GM21526 (cell line): ENCODE results near the gene QRICH1.

Experiments
- ATAC-seq: cut with Tn5 transposase; IDR thresholded peaks from one replicate; pipeline ENCODE4 v1.9.1; 2021; ENCODE audit warnings: moderate library complexity; ENCODE audit not compliant: unreplicated experiment, low FRiP score

Gene QRICH1

DNA sequence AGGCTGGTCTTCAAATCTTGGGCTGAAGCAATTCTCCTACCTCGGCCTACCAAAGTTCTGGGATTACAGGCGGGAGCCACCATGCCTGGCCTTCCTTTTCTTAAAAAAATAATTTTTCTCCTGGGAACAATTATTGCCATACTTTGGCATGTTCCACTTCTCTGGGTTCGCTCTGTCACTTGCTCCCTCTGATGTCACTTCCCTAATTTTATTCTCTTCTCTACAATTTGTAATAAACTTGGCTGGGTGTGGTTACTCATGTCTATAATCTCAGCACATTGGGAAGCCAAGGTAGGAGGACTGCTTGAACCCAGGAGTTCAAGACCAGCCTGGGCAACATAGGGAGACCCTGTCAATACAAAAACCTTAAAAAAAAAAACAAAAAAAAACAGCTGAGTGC lies 58.6 kb downstream of the QRICH1 start:
- no peak for ATAC-seq

DNA sequence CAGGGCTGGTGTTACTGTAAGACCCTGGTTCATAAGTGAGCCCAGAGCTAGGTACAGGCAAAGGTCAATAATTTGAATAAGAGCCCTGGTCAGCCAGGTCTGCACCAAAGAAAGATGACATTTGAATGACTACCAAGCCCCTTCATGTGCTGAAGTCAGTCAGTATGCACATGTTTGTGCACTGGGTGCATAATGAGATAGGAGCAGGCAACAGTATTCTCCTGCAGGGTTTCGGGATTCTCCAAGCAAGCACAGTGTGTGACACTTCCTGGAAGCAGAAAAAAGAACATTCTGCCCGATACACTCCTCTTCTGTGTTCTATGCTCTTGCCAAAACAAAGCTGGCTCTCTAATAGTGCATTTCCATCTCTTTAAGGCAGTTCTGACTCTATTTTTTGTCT lies 59.2 kb downstream of the QRICH1 start:
- ATAC-seq = no peak

DNA sequence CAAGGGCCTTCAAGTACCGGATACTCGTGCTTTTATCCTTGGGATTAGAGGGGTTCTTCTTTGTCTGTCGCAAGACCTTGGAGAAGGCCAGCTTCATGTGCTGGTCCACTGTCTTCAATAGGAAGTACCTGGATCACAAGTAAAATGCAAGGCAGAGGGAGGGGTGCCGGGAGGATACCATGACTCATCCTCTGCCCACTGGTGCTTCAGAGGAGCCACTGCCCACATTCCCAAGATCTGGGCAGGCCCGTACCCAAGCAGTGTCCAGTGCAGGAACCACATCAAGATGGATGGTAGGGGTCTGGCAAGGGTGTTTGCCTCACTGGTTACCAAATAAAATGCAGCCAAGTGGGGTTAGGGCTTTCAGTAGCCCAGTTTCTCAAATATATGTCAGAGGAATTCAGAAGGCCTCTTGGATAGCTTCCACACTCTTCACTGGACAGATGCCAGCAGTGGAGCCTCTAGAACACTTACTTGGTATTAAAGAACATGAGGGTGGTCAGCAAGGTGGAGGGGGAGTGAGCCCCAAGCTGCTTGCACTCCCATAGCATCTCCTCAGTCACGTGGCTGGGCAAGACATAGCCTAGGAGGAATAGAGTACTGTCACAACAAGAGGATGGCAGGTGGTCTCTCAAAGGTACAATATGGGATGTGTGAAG lies 61.1 kb downstream of the QRICH1 start:
- no peak for ATAC-seq

DNA sequence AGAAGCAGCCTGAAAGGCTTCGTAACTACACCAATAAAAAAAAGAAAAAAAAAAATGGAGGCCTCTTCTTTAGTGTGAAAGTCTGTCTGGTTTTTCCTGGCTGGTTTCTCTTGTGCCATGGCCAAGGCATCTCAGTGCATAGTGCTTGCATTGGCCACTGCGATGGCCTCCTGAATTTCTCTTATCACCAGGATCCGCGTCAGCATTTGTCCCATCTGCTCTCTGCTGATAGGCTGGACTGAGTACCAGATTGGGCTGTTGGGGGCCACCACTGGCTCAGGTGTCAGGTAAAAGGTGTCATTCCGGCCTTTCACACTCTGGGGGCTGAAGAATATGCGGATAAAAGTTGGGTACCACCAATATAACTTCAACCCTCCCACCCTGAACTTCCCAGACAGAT lies 63.5 kb downstream of the QRICH1 start:
- no peak for ATAC-seq

DNA sequence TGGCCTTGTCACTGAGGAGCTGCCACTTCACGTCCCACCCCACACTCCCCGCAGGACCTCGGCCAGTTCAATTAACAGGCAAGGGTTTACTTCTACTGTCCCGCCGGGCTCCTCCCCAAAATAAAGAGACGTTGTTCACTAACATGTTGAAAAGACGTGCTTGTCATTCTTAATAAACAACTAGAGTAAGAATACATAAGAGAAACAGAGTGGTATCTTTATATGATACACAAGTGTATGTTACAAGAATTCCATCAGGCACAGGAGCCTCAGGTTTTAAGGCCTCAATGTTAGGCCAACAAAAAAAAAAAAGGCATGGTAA lies 64.3 kb downstream of the QRICH1 start:
- no peak for ATAC-seq

DNA sequence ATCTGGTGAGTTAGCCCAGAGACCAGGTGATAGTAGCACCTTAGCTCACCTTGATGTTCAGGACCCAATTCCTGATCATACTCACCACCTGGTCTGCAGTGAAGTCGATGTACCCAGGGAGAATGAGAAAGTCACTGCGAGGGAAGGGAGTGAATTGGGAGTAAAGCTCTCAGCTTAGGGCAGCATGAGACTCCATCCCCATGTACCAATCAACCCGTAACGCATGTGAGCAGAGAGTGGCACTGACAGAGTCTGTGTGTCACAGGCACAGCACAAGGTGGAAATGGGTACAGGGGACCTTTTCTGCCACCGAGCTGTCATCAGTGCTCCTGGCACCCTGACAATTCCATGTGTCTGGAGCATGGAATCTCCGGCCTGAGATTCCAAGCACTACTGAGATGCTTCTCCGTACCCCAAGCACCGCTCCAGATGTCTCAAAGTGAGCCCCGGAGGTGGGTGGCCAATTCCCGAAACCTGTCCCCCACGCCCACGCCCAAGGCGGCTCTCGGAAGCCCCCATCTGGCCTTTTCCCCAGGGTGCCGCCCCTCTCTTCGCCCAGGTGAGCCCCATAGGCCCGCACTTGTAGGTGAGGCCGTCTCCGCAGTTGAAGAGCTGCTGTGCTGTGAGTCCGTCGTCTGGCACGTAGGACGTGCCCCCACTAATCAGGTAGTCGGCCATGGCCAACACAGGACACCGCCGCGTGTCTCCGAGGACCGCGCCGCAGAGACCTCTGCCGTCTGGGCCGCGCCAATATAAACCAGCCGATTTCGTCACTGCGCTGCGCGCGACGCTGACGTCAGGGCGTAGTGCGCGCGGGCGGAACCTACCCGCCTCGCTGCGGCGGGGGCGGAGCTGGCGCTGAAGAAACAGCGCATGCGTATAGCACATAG lies 65.0 kb downstream of the QRICH1 start, which contains the start of gene IMPDH2:
TSS of gene IMPDH2 (minus strand) at position 726 of the 890 bp plus-strand sequence. CDS start at position 678, 48 bp downstream.
- peak; percentile 72 for ATAC-seq

DNA sequence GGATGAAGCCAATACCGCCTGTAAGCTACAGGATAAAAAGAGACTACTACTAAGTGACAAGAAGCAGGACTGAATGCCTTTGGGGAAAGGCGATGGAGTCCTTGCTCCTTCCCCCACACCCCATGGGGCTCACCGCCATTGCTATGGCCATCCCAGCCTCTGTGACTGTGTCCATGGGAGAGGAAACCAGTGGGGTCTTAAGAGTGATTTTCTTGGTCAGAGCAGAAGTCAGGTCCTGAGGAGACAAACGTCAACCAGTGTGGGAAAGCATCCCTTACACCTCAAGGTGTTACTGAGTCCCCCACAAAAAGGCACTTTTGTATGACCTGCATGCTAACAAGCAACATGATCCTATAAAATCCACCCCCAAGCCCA lies 65.6 kb downstream of the QRICH1 start:
- no peak for ATAC-seq

DNA sequence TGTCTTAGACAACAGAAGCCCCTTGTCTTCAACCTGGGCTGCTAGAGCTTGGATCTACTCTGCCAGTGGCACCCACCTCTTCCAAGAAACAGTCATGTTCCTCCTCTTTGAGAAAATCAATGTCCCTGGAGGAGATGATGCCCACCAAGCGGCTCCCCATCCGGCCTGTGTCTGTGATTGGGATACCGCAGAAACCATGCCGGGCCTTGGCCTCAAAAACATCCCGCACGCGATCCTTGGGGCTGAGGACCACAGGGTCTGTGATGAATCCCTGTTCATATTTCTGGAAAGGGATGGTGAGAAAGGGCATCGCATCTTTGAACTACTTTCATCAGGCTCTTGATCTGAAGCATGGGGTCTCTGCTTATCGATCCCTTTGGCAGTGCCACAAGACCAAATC lies 66.2 kb downstream of the QRICH1 start:
- no peak for ATAC-seq

DNA sequence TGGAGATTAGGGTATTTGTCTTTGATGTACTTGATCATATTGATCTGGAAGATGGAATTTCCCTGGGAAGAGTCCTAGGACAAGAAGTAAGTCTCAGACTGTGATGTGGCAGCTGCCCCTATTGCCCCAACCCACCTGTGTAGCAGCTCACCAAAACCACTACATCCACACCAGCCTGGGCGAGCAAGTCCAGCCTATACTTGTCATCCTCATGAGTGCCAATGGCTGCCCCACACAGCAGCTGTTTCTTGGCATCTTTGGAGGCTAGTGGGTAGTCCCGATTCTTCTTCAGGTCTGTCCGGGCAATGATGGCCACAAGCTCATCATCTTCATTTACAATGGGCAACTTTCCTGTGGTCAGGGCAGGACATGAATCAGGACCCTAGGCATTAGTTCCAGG lies 67.3 kb downstream of the QRICH1 start:
- no peak for ATAC-seq

DNA sequence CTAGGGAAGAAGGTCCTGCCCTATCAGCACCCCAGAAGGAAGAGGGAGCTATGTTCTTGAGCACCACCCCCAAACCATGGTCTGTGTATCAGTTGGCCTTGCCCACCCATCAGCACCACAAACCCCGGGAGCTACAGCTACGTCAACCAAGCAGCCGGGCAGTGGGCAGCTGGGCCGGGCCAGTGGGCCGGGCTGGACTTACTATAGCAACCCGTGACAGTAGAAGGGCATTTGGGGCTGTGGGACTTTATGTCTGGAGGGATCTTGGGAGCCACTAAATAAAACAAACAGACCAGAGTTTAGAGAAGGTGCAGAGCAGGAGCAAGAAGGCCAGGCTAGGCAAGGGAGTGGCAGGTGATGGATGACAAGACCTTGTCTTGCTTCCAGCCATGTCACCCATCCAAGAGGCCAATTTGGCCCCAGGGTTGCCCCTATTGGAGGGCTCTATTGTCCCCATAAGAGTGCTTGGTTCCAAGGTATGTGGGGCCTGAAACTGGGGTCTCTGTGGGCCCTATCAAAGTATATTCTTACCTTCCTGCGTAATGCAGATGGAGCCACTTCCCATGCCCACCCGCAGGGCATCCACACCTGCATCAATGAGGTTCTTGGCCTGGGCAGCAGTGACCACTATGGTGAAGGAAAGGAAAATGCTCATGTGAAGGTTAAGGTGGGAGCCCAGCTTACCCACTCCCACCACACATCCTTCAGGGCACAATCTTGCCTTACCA lies 67.9 kb downstream of the QRICH1 start:
- ATAC-seq = no peak

DNA sequence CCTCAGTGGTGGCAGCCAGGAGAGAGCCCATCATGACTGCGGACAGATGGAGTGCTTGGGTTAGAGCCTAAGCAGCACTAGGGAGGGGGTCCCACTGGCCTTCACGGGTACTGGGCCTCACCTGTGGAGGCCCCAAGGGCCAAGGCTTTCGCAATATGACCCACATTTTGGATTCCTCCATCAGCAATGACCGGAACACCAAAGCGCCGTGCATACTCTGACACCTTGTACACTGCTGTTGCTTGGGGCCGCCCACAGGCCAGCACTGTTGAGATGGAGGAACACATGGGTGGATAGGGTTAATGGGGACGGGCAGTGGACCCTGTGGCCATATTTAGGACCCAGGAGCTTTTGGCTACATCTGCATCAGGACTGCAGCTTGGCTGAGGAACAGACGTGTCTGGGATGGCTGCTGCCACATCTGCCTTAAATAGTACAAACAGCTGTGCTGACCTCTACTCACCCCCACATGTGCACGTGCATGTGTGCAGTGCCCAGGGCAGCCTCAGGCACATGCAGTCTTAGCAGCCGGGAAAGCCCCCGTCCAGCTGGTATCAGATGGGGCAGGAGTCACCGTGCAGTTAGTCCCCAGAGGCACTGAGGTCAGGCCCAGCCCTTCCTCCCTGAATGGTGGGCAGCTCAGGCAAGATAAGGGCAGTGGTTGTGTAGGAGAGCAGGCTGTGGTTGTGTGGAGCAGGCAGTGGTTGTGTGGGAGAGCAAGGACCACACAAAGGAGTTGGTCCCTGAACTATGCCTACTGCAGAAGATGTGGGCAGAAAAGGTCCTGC lies 68.7 kb downstream of the QRICH1 start:
- no peak for ATAC-seq

DNA sequence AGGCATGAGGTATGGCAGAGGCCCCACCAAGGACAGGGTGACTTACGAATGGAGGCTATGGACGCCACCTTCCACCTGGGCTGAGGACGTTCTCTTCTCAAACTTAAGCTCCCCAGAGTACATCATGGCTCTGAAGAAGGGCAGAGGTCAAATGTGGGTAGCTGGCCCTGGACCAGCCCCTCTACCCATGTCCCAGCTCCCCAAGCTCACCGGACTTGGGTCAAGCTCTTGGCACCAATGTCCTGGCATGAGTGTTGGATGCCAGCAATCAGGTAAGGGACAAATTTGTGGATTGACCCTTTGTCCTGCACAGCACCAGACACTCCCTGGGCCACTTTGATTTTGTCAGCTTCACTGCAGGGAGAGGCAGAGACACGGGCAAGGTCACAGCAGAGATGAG lies 69.4 kb downstream of the QRICH1 start:
- no peak for ATAC-seq

DNA sequence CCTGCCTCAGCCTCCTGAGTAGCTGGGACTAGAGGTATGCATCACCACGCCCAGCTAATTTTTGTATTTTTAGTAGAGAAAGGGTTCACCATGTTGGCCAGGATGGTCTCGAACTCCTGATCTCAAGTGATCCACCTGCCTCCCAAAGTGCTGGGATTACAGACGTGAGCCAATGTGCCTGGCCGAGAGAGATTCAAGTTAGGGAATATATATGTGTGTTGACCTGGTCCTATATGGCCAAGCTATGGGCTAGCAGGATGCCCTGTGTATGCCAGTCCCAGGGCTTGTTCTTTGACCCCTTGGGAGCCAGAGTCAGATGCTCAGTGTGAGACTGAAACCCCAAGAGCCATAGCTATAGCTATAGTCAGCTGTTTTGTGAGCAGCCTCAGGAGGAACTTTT lies 70.1 kb downstream of the QRICH1 start:
- no peak for ATAC-seq

DNA sequence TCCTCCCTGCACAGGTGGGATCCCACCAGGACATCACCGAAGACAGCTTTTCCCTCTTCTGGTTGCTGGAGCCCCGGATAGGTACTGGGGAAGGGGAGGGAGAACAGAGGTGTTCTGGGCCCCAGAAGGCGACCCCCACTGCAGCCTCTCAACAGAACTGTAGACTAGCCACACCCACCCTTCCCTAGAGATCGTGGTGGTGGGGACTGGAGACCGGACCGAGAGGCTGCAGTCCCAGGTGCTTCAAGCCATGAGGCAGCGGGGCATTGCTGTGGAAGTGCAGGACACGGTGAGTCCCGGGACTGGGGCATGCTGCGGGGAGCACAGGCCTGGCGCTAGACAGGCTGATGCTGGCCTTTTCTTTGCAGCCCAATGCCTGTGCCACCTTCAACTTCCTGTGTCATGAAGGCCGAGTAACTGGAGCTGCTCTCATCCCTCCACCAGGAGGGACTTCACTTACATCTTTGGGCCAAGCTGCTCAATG lies 71.1 kb downstream of the QRICH1 start:
- no peak for ATAC-seq

DNA sequence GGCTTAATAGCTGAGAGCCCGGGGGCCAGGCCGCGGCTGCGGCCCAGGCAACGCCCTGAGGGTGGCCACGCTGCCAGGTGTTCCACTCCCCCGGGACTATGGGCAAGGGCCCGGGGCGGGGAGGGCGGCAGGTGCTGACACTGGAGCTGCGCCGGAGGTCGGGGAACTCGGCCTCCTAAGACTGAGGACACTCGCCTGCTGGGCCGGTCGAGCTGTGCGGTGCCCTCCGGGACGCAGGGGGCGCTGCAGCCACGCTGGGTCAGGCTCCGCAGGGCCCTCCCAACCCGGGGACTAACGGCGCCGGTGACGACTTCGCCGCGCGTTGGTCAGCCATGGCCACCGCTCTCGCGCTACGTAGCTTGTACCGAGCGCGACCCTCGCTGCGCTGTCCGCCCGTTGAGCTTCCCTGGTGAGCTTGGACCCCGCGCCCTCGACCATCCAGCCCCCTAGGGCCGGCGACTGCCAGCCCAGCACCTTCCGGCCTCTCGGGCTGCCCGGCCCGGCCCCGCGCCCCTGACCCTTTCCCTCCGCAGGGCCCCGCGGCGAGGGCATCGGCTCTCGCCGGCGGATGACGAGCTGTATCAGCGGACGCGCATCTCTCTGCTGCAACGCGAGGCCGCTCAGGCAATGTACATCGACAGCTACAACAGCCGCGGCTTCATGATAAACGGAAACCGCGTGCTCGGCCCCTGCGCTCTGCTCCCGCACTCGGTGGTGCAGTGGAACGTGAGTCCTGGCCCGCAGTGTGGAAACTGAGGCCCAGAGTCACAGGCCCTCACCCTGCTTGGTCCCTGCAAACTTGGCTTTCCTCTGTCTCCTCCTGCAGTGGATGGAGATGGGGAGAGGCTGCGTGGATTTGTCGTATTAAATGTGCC lies 71.8 kb downstream of the QRICH1 start, which contains the start of gene NDUFAF3:
TSS of gene NDUFAF3 (plus strand) at position 309 of the 875 bp plus-strand sequence. CDS start at position 333, 24 bp downstream.
- ATAC-seq = peak; percentile 46

DNA sequence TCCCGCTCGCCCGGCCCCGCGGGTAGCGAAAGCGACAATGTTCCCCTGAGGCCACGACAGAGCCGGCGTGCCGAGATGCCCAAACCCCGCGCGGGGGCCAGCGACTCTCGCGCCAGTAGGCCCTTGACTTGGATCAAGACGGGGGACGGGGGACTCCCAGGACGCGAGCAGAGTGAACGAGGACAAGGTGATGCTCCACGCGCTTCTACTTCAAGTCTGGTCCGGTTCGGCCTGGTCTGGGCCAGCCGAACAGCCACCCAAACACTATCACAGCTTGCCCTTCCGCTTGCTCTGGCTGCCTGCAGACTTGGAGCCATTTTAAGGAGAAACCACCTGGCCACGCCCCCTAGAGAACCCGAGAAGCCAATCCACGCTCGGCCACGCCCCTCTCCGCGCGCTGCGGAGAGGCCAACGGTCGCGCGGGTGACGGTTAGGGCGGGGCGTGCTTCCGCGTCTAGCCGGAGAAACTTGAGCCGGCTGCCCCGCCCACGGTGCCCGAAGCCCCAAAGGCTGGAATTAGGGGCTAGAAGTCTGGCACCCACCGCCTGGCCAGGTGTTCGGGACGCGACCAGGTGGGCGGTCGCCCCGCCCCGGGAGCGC lies 72.6 kb downstream of the QRICH1 start:
- ATAC-seq = peak; percentile 40

DNA sequence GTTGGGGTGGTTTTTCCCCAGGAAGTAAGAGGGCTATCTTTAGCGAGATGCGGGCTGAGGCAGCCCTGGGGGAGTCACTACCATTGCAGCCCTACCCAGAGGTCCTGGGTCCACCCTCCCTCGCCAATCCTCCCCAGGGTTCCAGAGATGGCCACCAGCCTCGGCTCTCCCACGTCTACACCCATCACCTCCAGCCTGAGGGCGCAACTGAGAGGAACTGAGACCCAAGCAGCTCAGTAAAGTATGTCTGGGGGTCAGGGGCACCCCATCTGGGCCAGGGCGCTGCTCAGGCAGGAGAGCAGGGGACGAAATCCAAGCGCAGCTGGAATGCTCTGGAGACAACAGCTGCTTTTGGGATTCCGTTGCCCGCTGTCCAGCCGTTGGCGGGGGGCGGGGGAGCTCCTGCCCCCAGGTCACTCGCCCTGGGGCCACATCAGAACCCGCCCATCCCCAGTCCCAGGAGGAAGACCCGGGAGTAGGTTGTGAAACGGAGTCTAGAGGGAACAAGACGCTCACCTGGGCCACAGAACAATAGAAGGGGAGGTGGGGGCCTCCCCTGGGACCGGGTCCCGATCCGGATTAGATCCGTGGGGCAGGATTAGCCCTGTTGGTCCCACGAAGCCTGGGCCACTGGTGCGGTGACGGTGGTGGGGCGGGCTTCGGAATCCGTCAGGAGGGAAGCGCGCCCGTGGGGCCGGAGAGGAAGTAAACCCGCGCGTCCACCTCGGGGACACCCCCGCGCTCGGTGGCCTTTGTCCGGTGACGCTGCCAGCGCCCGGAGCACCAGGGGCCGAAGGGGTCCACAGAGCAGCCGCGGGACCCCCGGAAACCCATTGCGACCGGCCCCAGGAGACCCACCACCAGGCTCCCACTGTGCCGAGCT lies 73.3 kb downstream of the QRICH1 start:
- peak; percentile 1 for ATAC-seq

DNA sequence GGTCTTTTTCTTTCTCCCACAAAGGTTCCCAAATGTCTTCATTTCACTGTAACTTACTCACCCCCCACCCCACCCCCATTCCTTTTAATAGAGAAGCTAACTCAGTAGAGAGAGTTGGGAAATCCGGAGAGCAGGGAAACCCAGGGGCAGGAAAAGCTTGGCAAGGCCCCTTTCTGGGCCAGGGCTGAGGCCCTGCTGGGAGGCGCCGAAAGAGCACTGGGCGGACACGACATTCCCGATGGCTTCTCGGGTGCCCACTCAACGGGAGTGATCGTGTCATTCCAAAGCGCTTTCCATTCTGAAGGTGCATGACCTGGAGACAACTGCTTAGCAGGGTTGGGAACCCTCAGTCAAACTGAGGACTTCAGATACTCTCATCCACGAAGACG lies 73.9 kb downstream of the QRICH1 start:
- ATAC-seq = no peak
